GM21619 (cell line): ENCODE measurements around the gene SCO2.
"Not testable (repeated sequence)": the region's sequence is repeated elsewhere in the genome, so short reads cannot be mapped to it uniquely, and the experiment has no call there.

Experiments used
- ATAC-seq: cut with Tn5 transposase; IDR thresholded peaks from one replicate; pipeline ENCODE4 v1.9.1; 2021; ENCODE audit not compliant: unreplicated experiment

The SCO2 gene

GRCh38 chr22:50522208-50522805 lies 3.1 kb downstream of the SCO2 start:
- ATAC-seq = no peak

- no peak for ATAC-seq
Observed at GRCh38 chr22:50521710-50522109, 3.7 kb downstream of the SCO2 start.

GRCh38 chr22:50520826-50521453 lies 4.5 kb downstream of the SCO2 start:
- ATAC-seq = no peak

DNA sequence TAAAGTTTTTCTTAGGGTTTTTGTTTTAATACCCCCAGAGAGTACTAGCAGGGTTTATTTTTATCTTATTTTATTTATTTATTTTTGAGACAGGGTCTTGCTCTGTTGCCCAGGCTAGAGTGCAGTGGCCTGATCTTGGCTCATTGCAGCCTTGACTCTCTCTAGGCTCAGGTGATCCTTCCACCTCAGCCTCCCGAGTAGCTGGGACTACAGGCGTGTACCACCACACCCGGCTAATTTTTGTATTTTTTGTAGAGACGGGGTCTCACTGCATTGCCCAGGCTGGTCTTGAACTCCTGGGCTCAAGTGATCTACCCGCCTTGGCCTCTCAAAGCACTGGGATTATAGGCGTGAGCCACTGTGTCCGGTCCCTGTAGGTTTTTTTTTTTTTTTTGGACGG lies 5.2 kb downstream of the SCO2 start:
- not testable (repeated sequence) for ATAC-seq

DNA sequence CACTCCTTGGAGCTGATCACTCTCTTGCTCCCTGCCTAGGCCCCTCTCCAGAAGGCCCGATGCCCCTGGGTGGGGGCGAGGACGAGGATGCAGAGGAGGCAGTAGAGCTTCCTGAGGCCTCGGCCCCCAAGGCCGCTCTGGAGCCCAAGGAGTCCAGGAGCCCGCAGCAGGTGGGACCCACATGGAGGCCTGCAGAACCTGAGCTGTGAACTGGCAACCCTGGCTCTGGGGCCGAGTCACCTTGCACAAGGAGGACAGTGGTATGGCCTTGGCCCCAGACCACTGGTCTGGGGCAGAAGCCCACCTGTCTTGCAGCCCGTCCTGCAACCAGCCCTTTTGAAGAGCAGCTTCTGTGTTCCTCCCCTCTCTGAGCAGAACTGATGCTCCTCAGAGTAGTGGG lies 6.2 kb downstream of the SCO2 start:
- no peak for ATAC-seq

- ATAC-seq = no peak
Observed at GRCh38 chr22:50518606-50519005, 6.8 kb downstream of the SCO2 start.

DNA sequence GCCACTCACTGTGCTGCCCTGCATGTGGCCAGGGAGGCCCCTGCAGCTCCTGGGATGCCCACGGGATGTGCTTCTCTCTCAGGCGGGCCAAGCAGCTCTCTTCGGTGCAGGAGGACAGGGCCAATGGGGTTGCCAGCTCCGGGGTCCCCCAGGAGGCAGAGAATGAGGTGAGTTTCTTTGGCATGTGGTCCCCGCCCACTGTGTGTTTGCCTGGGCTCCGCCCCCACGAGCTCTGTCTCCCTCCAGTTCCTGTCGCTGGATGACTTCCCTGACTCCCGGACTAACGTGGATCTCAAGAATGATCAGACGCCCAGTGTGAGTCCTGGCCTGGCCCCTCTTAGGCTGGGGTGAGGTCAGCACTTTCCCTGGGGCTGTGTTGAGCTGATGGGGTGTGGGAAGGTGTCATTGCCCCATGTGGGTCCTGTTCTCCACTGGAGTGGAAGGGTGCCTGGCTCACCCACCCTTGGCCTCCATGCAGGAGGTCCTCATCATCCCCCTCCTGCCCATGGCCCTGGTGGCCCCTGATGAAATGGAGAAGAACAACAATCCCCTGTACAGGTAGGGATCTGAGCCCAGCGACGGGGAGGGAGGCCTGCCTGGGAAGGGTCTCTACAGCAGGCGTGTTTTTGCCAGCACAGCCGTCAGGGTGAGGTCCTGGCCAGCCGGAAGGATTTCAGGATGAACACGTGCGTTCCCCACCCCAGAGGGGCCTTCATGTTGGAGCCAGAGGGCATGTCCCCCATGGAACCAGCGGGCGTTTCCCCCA lies 7.7 kb downstream of the SCO2 start:
- ATAC-seq = no peak

- ATAC-seq = no peak
Observed at GRCh38 chr22:50516891-50517290, 8.5 kb downstream of the SCO2 start.

GRCh38 chr22:50516068-50516467 lies 9.3 kb downstream of the SCO2 start:
- ATAC-seq = no peak

DNA sequence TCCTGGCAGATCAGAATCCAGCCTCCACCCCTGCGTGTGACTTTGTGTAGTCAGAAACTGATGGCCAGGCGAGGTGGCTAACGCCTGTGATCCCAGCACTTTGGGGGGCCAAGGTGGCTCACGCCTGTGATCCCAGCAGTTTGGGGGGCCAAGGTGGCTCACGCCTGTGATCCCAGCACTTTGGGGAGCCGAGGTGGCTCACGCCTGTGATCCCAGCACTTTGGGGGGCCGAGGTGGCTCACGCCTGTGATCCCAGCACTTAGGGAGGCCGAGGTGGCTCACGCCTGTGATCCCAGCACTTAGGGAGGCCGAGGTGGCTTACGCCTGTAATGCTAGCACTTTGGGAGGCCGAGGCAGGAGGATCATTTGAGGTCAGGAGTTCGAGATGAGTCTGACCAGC lies 12.2 kb downstream of the SCO2 start:
- no peak for ATAC-seq

DNA sequence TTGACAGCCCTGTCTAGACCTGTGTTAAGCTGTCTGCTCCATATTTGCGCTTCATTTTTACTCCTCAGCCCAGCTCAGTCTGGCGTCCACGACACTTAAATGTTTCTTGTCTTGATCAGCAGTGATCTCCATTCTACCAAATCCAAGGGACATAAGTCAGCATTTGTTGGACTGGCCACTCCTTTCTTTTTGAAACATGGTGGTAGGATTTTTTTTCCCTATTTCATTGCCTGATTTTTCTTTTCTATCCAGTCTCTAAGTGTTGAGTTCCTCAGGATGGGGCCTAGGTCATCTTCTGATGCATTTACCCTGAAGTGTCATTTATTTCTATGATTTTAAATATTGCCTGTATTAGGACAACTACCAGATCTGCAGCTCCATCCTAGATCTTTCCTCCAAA lies 16.5 kb downstream of the SCO2 start:
- no peak for ATAC-seq

- peak; percentile 52 for ATAC-seq
Observed at GRCh38 chr22:50507991-50508884, 17.2 kb downstream of the SCO2 start, which contains the start of gene NCAPH2. Gene NCAPH2 (plus strand): TSS chr22:50508224. CDS start chr22:50508338, 114 bp downstream.

DNA sequence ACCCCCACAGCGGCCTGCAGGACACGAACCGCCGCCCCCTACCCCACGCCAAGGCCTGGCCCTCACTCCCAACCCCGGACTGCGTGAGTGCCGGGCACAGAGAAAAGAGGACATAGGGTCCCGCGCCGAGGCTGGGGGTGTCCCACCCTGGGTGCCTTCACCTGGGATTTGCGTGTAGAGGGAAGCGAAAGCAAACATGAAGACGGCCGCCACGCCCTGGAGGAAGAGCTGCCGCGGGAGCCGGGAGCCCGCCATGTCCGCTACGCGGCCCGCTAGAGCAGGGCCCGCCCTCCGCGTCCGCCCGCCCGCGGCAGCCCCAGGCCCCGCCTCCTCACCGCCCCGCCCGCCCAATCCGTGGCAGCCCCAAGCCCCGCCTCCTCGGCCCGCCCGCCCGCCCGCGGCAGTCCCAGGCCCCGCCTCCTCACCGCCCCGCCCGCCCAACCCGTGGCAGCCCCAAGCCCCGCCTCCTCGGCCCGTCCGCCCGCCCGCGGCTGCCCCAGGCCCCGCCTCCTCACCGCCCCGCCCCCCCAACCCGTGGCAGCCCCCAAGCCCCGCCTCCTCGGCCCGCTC lies 17.9 kb downstream of the SCO2 start, which contains the start of gene LMF2:
Gene LMF2, minus strand, starts transcription at position 282 of the 570 bp plus-strand sequence. Its CDS starts 27 bp downstream, at position 255.
- peak; percentile 53 for ATAC-seq

GRCh38 chr22:50506611-50507420 lies 18.6 kb downstream of the SCO2 start:
- ATAC-seq = no peak

- ATAC-seq = no peak
Observed at GRCh38 chr22:50505776-50506610, 19.4 kb downstream of the SCO2 start.

DNA sequence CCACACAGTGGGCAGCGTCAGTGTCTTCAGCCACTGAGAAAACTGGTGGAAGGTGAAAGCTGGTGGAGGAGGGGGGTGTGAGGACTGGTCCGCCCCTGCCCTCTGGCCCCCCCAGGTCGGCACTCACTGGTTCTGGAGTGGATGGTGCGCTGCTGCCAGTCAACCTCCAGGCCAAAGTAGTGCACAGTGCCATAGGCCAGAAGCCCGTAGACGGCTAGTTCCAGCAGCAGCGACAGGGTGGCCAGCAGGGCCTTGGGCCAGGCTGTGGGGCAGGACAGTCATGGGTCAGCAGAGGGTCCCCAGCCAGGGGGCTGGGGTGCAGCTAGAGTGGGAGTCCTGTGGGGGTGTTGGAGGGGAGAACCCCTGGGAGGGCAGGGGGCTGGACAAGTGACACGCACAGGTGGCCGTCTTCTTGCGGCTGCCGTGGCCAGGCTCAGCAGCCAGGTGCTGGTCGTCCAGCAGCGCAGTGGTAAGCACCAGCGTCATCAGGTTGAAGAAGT lies 20.1 kb downstream of the SCO2 start:
- no peak for ATAC-seq

DNA sequence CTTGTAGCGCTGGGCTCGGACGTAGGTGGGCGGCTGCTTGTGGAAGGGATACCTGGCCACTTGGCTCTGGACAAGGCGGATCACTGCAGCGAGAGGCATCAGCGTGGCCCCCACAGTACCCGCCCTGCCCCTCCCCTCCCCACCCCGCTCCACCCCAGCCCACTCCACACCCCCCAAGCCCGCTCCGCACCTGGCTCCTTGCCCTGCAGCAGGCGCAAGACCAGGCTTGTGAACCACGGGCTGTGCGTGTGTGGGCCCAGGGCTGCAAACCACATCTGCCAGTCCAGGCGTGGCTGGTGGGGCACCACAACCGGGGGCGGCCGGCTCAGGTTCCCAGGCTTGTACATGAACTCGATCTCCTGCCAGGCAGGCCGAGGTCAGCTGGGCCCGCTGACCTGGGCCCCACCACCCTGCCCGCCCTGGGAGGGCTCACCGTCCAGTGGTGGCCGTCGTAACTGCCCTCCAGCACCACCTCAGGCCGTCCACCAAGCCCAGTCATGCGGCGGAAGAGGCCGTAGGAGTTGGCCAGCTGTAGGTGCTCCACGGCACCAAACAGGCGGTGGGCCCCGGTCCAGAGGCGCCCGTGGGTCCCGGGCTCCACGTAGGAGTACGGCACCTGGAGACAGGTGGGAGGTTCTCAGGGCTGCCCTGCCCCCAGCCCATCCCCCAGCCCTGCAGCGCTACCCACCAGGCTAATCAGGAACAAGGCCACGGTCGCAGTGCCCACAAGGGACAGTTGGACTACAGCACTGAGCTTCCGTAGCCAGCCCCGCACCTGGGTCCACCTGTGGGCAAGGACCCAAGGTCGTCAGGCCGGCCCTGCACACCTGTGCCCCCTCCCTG lies 20.8 kb downstream of the SCO2 start:
- ATAC-seq = no peak
